ENCODE results near the gene CHN2. TPM values are rescaled to one million over a fixed set of nuclear protein-coding genes. Genes with fewer than 3 reads are reported as not detected.

The CHN2 gene
- total RNA-seq, 1 experiment from 2014 or later: 2.1 TPM

- ChIA-PET CTCF (no interaction called here), RAD21 (ENCODE audit: low non-redundant PET in 1 of 2, low total read pairs in 2 of 2, uncharacterized antibody in 2 of 2, unreplicated experiment in 2 of 2) (no interaction called here), POLR2A (no interaction called here)
- ATAC-seq (no peak), DNase-seq (ENCODE audit: low read depth, low spot score) (no peak)
- H4K20me1 ChIP-seq (ENCODE audit: insufficient read depth): no peaks in the 10 kb centered on the region
- H3K4me1 ChIP-seq (ENCODE audit: control insufficient read depth in 1 of 2, insufficient read depth in 2 of 2, low read length in 2 of 2): no peaks in the 10 kb centered on the region
- no peaks in the 10 kb centered on the region for H3K9me2 ChIP-seq (ENCODE audit: insufficient read depth)
- H3K9me3 ChIP-seq (ENCODE audit: control insufficient read depth in 1 of 2, insufficient read depth in 1 of 2, low read depth in 1 of 2, low read length in 2 of 2): 0 out of 4 replicates have a peak, but pooled peaks cover 0 to 3% of the 10 kb centered on the region in 2 experiments
- no peaks in the 10 kb centered on the region for H3K79me2 ChIP-seq (ENCODE audit: insufficient read depth, low read length)
- intact Hi-C loops (cut with micrococcal nuclease): no loop called here
- no peak overlapping the region for H3K4me2 ChIP-seq (ENCODE audit: low read length)
- H2AFZ ChIP-seq (ENCODE audit: low read depth, low read length, poor library complexity, severe bottlenecking): no peak overlapping the region
- H3K27me3 ChIP-seq (ENCODE audit: insufficient read depth, low read length): peaks cover 36% of the 10 kb centered on the region; the same call in 1 of the 2 replicates
- BruUV-seq (replicated peaks): no TSS peak
- no peak overlapping the region for H3K9ac ChIP-seq (ENCODE audit: low read length)
- no peaks in the 10 kb centered on the region for H3K36me3 ChIP-seq (ENCODE audit: control insufficient read depth in 1 of 2, insufficient read depth in 2 of 2, low read length in 2 of 2)
- no peak overlapping the region for H3K4me3 ChIP-seq (replicated peaks in 1 of 2; ENCODE audit: low read depth in 1 of 2, low read length in 2 of 2)
- TF ChIP-seq SRF (IDR thresholded peaks at IDR 0.05; ENCODE audit: low read depth) (no peak), JUND (IDR thresholded peaks at IDR 0.05) (no peak), YY1 (IDR thresholded peaks at IDR 0.05; ENCODE audit: extremely low read depth, insufficient replicate concordance, low read depth, low read length) (no peak), SP1 (IDR thresholded peaks at IDR 0.05; ENCODE audit: low read depth) (no peak), CTCF (IDR thresholded peaks at IDR 0.05 in 2 of 3, conservative IDR thresholded peaks at IDR 0.05 in 1 of 3; ENCODE audit: borderline replicate concordance in 1 of 3, insufficient read depth in 1 of 3, low read depth in 2 of 3, low read length in 2 of 3) (no peak), EZH2phosphoT487 (IDR thresholded peaks at IDR 0.05; ENCODE audit: borderline replicate concordance) (no peak), ATF3 (IDR thresholded peaks at IDR 0.05) (no peak), TCF7L2 (IDR thresholded peaks at IDR 0.05; ENCODE audit: borderline replicate concordance, extremely low read depth, insufficient read depth, insufficient read length) (no peak), POLR2A (IDR thresholded peaks at IDR 0.05; ENCODE audit: borderline replicate concordance, extremely low read depth, insufficient read depth, insufficient read length) (no peak), CEBPB (IDR thresholded peaks at IDR 0.05; ENCODE audit: low read depth) (no peak), EZH2 (IDR thresholded peaks at IDR 0.05) (no peak), CBX3 (IDR thresholded peaks at IDR 0.05; ENCODE audit: low read depth) (no peak), REST (IDR thresholded peaks at IDR 0.05; ENCODE audit: low read depth) (no peak), EGR1 (IDR thresholded peaks at IDR 0.05; ENCODE audit: low read depth) (no peak), RAD21 (IDR thresholded peaks at IDR 0.05; ENCODE audit: low read depth) (no peak), ZNF274 (IDR thresholded peaks at IDR 0.05; ENCODE audit: low read depth, low read length) (no peak), SIN3A (IDR thresholded peaks at IDR 0.05; ENCODE audit: low read depth) (no peak), POLR2AphosphoS5 (IDR thresholded peaks at IDR 0.05; ENCODE audit: low read depth, low read length) (no peak)
- TF ChIP-seq, protein P1, sequence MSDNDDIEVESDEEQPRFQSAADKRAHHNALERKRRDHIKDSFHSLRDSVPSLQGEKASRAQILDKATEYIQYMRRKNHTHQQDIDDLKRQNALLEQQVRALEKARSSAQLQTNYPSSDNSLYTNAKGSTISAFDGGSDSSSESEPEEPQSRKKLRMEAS (IDR thresholded peaks at IDR 0.05): no peak
- TF ChIP-seq, protein P2, sequence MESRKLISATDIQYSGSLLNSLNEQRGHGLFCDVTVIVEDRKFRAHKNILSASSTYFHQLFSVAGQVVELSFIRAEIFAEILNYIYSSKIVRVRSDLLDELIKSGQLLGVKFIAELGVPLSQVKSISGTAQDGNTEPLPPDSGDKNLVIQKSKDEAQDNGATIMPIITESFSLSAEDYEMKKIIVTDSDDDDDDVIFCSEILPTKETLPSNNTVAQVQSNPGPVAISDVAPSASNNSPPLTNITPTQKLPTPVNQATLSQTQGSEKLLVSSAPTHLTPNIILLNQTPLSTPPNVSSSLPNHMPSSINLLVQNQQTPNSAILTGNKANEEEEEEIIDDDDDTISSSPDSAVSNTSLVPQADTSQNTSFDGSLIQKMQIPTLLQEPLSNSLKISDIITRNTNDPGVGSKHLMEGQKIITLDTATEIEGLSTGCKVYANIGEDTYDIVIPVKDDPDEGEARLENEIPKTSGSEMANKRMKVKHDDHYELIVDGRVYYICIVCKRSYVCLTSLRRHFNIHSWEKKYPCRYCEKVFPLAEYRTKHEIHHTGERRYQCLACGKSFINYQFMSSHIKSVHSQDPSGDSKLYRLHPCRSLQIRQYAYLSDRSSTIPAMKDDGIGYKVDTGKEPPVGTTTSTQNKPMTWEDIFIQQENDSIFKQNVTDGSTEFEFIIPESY (IDR thresholded peaks at IDR 0.05; ENCODE audit: extremely low read depth, insufficient replicate concordance, low read length): no peak
- no peak overlapping the region for H3K27ac ChIP-seq (ENCODE audit: low read depth, low read length)
These were observed 120.7 kb downstream of the CHN2 start for GRCh38 chr7:29315122-29315891.

Data from HCT116 (cell line).